GM19351 (cell line): ENCODE measurements around the gene MAGI2.

Experiments used
- ATAC-seq: cut with Tn5 transposase; IDR thresholded peaks from one replicate; pipeline ENCODE4 v1.9.1; 2021; ENCODE audit warnings: mild to moderate bottlenecking, moderate library complexity; ENCODE audit not compliant: unreplicated experiment

MAGI2 gene

DNA sequence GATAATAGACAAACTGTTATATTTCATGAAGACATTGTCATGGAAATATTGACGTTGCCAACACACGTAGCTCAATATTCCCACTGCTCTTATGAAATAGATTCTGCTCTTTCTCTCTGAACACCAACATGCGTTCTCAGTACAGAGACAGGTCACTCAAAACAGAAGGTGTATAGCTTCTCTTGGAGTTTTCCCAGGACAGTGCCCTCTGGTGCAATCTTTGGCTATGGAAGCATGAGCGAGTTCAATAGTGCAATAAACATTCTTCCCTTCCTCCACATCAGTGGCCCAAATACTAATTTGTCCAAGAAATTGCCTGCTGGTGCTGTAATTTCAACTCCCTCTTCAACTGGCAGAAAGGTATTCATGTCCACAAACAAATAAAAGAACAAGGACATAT is 145.3 kb downstream of the MAGI2 start:
- ATAC-seq = no peak

DNA sequence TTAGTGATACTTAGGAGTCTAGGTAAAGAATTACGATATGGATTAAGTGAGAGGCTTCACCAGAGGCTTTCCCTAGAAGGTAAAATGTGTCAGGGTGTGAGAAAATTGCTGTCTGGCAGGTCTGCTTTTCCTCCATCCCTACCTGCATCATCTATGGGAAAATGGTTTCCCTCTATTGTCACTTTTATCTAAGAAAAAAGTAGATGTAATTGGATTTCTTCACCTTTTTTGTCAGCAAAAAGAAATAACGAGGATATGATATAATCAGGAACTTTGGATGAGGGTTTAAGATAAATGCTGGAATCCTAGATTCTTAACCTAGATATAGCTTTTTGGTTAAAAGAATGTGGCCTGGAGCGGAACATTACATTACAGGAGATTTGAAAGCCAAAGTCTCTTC is 146.1 kb downstream of the MAGI2 start:
- ATAC-seq = no peak

DNA sequence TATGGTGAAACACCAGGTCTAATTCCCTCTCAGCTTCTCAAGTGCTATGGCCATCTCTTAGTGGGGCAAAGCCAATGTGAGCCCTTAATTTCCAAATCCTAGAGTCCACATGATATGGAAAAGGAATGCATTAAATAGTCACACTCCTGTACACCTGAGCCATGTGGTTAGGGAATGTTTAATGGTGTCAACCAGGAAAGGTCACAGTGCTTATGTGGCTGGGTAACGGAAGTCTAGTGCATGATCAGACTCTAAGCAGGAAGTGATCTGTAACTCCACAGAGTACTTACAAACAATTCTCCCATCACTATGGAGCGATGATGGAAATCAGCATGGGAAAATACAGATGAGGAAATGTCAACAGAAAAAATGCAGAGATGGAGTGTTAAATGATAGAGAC is 148.8 kb downstream of the MAGI2 start:
- ATAC-seq = no peak

DNA sequence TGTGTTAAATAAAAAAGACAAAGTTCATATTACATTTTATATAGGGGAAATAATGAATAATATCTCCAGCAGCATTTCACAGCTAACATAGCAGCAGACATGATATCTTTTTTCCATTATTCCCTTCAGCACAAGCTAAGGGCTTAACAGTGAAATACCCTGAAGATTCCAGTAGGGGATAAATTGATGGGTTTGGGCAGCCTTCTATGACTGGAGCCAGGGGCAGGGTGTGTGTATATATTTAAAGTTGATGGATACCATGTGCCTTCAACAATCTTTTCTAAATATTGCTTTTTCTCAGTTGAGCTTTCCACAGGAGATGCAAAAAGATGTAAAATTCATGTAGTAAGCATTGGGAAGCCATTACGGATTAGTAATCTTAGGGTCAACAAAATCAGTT is 151.2 kb downstream of the MAGI2 start:
- no peak for ATAC-seq

DNA sequence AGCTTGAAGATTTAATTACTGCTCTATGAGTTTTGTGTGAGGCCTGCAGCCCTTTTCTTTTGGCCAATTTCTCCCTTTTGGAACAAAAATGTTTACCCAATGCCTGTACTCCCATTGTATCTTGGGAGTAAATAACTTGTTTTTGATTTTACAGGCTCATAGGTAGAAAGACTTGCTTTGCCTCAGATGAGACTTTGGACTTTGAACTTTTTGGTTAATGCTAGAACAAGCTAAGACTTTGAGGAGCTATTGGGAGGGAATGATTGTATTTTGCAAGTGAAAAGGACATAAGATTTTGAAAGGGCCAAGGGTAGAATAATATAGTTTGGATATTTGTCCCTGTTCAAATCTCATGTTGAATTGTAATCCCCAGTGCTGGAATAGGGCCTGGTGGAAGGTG is 152.0 kb downstream of the MAGI2 start:
- no peak for ATAC-seq

DNA sequence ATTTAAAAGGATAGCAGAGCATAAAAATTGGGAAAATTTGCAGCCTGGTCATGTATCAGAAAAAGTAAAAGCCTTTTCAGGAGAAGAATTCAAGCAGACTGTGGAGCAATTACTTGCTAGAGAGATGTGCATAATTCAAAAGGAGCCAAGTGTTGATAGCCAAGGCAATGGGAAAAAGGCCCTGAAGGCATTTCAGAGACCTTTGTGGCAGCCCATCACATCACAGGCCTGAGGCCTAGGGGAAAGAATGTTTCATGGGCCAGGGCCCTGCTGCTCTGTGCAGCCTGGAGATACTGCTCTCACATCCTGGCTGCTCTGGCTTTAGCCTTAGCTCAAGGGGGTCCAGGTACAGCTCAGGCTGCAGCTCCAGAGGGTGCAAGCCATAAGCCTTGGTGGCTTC is 152.9 kb downstream of the MAGI2 start:
- ATAC-seq = no peak

DNA sequence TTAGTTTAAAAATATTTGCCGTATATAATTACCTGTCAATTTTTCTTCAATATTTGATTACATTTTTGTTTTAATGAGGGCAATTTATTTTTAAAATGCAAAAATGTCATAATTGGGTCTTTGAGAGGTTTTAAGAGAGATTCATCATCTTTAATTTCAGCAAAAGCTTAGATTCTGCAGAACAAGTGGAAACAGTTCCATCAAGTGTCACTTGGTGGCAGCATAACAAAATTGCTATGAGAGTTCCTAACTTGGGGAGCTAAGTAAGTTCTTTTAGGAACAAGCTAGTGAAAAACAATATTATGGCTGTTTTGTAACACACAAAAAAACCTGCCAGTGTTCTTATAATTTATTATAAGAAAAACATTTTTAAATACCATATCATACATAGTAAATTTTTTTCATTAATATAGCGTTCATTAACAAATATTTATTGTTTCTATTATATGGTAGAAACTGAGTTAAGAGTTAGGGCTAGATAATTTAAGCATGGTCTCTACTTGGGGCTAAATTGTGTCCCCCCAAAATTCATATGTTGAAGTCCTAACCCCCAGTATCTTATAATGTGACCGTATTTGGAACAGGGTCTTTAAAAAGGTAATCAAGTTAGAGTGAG is 155.2 kb downstream of the MAGI2 start:
- peak; percentile 69 for ATAC-seq

DNA sequence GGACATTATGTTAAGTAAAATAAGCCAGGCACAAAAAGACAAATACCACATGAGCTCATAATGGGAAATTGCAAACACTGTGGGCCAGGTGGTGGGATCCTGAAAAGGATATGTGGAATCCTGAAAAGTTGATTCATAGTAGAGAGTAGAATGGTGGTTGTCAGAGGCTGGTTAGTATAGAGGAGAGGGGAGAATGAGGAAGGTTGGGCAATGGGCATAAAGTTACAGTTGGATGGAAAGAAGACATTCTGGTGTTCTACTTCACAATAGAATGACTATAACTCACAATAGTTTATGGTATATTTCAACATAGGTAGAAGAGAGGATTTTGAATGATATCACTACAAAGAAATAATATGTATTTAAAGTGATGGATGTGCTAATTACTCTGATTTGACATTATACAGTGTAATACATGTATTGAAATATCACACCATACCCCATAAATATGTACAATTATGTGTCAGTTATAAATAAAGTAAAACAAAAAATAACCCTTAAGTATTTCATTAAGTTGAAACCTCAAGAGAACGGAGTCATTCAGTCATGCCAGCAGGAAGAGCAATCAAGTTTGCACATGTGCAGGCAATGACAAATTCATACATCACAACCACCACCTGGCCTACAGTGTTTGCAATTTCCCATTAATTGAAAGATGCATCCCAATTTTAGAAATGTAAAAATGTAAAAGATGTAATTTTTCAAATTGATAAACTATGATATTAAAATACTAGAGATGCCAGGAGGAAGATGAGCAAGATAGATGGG is 156.7 kb downstream of the MAGI2 start:
- no peak for ATAC-seq

DNA sequence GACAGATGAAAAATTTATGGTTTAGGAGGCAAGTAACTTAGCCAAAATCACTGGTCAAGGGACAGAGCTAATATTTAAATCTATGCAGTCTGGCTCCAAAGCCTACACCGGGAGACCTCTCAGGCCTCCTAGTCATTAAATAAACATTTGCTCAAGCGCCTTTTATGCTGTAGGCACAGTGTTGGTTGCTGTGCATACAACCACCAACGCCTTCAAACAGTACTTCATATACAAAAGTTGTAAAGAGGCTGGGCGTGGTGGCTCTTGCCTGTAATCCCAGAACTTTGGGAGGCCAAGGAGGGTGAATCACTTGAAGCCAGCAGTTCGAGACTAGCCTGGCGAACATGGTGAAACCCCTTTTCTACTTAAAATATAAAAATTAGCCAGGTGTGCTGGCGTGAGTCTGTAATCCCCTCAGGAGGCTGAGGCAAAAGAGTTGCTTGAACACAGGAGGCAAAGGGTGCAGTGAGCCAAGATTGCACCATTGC is 159.8 kb downstream of the MAGI2 start:
- ATAC-seq = no peak

DNA sequence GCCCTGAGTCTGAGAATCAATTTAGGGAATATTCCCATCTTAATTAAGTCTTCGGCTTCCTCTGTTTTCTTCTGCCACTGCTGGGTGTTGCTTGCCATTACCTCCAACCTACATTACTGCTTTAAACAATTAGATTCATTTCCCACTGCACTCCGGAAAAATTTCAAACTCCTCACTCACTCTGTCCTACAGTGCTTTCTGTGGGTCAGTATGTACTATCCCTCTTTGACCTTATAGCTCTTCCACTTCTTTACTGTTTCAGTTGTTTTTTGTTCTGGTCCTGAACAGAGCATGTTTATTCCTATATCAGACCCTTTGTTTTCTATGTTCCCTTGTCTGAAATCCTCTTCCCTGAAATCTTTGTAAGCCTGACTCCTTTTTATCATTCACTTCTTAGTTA is 160.6 kb downstream of the MAGI2 start:
- ATAC-seq = no peak

DNA sequence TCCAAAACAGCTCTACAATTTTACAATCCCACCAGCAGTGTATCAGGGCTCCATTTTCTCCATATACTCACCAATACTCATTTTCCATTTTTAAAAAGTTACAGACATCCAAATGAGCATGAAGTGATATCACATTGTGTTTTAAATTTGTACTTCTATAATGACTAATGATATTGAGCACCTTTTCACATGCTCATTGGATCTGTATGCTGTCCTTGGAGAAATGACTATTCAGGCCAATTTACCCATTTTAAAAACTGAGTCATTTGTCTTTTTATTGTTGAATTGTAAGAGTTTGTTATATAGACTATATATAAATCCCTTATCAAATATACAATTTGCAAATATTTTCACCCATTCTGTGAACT is 162.0 kb downstream of the MAGI2 start:
- ATAC-seq = no peak

DNA sequence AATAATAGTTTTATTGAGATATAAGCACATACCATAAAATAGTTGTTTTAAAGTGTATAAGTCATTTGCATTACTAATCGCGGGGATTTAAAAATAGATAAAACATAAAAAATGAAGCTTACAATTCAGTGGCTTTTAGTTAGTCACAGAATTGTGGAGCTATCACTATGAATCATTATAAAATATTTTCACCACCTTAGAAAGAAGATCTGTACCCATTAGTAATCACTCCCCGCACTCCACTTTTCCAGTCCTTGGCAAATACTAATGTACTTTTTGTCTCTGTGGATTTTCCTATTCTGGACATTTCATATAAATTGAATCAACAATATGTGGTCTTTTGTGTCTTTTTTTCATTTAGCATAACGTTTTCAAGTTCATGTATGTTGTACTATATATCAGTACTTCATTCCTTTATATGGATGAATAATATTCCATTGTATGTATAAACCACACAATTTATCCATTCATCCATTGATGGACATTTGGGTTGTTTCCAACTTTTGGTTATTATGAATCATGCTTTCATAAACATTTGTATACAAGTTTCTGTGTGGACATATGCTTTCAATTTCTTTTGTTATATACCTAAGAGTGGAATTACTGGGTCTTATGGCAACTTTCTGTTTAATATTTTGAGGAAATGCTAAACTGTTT is 162.5 kb downstream of the MAGI2 start:
- no peak for ATAC-seq

DNA sequence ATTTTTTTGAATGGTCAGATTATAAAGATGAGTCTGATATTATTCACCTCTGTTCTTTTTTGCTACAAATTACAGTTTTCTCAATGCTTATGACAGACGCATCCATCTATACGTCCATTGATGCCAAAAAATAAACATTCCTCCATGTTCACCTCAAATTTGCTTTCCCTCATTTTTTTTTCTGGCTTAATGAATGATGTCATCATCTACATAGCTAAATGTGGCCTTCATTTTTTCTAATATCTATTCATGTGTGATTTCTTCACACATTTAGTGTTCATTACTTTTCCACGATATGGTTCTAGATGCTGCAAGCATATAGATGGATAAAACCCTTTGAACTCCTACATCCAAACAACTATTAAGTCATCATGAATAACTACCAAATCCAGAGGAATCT is 163.1 kb downstream of the MAGI2 start:
- no peak for ATAC-seq

DNA sequence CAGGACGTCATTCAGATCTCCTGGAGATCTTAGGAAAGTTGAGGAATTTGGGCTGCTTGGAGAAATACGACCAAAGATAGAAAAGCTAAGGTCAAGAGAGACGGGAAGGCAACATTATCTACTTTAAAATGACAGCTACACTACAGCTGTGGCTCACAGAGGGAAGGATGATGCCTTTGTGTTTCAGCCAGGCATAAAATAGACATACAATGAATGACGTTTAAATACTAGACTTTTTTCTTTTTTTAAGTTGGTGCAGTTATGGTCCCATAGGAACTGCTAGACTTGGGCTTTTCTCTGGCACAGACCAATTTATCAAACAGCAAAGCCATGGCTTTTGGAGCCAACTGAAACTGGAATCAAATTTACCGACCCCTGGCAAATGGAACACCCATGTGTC is 164.8 kb downstream of the MAGI2 start:
- no peak for ATAC-seq

DNA sequence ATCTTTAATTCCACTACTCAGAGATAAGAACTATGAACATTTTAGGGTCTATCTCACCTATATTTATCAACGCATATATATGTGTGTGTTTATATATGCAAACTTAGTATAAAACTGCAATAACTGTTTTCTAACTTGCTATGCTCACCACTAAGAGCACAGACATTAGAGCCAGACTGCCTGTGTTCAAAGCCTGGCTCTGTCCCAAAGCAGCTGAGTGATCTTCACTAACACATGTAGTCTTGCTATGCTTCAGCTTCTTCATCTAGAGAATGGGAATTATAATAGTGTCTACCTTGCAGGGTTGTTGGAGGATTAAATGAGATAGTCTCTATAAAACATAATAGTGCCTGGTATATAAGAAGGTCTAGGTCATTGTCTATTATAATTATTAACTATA is 165.5 kb downstream of the MAGI2 start:
- ATAC-seq = no peak

DNA sequence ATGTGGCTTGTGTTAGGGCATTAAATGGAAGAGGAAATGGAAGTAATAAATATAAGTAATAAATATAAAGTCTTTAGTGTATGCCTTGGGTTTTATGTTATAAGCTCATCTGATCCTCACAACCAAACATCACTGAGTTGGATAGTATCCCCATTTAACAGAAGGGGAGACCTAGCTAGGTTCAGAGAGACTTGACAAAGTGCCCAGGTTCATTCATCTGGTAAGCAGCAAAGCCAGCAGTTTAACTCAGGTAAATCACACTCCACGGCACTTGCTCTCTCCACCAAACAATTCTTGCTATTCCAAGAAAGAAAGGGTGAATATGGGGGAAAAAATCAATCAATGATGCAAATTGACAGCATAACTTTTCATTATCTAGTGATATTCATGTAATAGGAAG is 167.3 kb downstream of the MAGI2 start:
- ATAC-seq = no peak

DNA sequence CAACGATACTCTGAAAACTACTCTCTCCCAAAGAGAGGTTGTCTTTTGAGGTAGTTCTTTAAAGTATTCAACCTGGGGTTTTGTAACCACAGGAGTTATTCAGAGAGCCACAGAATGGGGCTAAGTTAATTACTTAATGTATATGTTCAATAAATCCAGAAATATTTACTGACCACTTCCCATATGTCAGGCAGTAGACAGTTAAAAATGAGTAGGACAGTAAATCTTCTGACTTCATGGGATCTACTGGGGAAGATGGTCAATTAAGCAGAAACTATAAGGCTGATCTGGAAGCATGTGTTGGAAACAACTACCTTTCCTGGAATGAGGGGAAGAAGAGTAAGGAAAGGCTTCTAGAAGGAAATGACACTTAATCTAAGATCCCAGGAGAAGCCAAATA is 167.7 kb downstream of the MAGI2 start:
- ATAC-seq = no peak

DNA sequence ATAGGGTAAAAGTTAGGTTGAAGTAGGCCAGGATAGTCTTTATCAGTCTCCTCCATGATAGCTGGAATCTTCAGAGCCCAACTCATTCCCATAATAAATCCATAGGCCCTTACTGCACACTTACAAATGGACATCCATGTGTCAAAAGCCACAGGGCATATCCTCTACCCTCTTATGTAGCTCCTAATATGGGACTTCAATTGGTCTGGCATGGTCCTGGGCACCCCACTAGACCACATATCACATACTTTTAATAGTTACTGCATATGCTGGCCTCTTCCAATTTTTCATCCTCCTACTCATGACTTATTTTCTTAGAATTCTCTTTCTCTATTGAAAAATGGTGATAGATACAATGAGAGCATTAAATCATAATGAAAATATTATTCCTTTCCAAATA is 169.3 kb downstream of the MAGI2 start:
- no peak for ATAC-seq

DNA sequence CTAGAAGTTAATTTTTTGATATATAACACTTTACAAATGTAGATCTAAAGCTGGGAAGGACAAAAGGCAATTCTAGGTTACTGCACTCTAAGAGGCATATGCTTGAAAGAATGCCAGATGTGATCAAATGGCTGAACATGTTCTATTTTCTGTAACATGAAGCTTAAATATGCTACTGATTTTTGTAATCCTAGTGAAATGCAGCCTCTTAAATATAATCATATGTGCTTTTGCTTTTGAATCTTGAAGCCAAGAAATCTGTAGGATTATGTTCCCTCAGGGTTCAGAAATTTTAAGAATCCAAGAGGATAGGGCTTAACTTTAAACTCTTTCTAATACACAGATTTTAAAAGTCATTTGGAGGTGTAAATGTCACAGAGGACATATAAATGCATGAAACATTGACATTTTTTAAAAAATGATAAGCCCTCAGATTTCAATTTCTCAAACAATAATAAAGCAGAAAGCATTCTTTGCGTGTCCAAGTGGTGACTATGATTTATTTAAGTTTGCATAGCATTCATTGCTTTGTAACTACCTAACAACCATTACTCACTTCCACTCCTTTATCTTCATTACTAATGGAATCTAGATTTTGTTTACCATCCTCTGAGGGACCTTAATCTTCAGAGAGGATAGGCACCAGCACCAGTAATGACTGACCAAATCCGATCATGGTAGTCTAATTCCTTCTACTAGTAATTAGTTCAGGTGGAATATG is 170.4 kb downstream of the MAGI2 start:
- no peak for ATAC-seq

DNA sequence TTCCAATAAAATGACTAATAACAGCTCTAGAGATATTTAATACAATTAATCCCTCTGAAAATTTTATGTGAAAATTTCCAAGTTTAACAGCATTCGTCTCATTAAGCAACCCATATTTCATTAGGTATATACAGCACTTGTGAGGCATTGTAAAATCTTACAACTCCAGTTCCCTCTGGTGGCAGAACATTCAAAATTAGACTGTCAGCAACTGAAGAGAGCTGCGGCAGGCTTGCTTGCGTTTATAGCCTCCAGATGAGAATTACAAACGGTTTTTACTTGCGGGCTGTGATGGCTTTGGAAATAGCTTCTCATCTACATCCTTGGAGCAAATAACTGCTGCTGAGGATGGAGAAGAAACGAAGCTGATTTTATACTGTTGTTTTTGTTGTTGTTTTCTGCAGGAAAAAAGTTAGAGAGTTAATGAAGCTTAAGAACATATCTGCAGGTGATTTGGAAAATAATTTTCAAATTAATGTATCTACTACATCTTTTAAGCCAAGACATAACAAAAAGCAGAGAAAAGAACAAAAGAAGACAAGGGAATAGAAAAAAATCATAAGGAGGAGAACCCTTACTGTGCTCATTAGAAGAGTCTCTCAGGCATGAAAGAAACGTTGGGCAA is 171.3 kb downstream of the MAGI2 start:
- no peak for ATAC-seq

DNA sequence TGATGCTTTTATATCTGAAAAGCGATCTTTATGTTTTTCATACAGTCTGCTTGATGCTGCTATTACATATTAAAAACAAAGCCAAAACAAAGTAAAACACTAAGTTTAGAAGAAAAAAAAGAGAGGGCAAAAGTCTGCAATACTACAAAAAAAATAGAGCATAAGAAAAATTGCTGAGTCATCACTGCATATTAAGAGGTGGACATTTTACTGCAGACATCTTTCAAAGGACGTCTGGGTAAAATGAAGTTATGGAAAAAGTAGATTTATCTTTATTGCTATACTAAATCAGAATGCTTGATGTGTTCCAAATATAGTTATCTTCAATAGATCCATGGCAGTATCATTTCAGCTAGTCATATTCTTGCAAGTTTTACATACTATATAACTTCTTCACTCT is 172.0 kb downstream of the MAGI2 start:
- no peak for ATAC-seq
